Left lung (tissue), 10 donors: ENCODE data around the gene RNF212B. TPM values are rescaled to one million over a fixed set of nuclear protein-coding genes. Genes with fewer than 3 reads are reported as not detected.

Experiments used
- ATAC-seq: fragments of 200-7000 bp; cut with Tn5 transposase; one replicate; pipeline ENCODE4 v1.9.1; 2020; ENCODE audit warnings: moderate library complexity
- DNase-seq, 4 donors: peaks; one replicate each; pipeline ENCODE4 v3.0.0-alpha.2; 2013 to 2020
- H3K27ac ChIP-seq, 2 donors: fragments of 200-600 bp; sonication (generic) in 1 of 2; one replicate each; pipeline versions ENCODE4 v1.5.0 to v1.8.0; 2020 to 2021
- H3K27me3 ChIP-seq, 2 donors: fragments of 200-600 bp; sonication (generic) in 1 of 2; one replicate each; pipeline versions ENCODE4 v1.5.0 to v1.8.0; 2020 to 2021
- H3K36me3 ChIP-seq, 2 donors: fragments of 200-600 bp; sonication (generic) in 1 of 2; one replicate each; pipeline versions ENCODE4 v1.5.0 to v1.8.0; 2020 to 2021
- H3K4me1 ChIP-seq, 2 donors: fragments of 200-600 bp; one replicate each; pipeline ENCODE4 v1.8.0; 2021
- H3K4me3 ChIP-seq, 2 donors: fragments of 200-600 bp; sonication (generic) in 1 of 2; one replicate each; pipeline versions ENCODE4 v1.5.0 to v1.8.0; 2020 to 2021; ENCODE audit warnings: mild to moderate bottlenecking in 1 of 2
- H3K9me3 ChIP-seq, 2 donors: fragments of 200-600 bp; sonication (generic) in 1 of 2; one replicate each; pipeline versions ENCODE4 v1.5.0 to v1.8.0; 2020 to 2021
- CTCF ChIP-seq, 2 donors: fragments of 200-600 bp; sonication (generic) in 1 of 2; IDR thresholded peaks; one replicate each; pipeline versions ENCODE4 v1.5.0 to v1.8.0; 2021; ENCODE audit warnings: antibody characterized with exemption in 2 of 2
- intact Hi-C, 2 donors: fragments of 100-400 bp; cut with DNase I; formaldehyde crosslinking; loops; one replicate each; pipeline versions ENCODE4 v1.11.2 to v1.14.2; 2022
- polyA plus RNA-seq, 6 donors: library from polyadenylated mRNA; unstranded; fragments of 120-200 nt; gene quantifications; one replicate each; pipeline ENCODE4 v1.2.1, GENCODE V29; 2013; ENCODE audit not compliant: insufficient read length in 6 of 6
- total RNA-seq, 2 donors: library from RNA; stranded (reverse); fragmentation: NEBNext Ultra II Directional; extraction: Animal tissue kit (Norgen Biotek cat#: 25700); gene quantifications; one replicate each; pipeline ENCODE4 v1.2.1, GENCODE V29; 2021
- donor health status: DM: no; HTN: yes; CAD: no.
- donor health status: DM: no; HTN: no; CAD: no.

Gene RNF212B
- total and polyA plus RNA-seq, 8 donors = 0.47 to 0.94 (median 0.74) TPM; not detected in 2

DNA sequence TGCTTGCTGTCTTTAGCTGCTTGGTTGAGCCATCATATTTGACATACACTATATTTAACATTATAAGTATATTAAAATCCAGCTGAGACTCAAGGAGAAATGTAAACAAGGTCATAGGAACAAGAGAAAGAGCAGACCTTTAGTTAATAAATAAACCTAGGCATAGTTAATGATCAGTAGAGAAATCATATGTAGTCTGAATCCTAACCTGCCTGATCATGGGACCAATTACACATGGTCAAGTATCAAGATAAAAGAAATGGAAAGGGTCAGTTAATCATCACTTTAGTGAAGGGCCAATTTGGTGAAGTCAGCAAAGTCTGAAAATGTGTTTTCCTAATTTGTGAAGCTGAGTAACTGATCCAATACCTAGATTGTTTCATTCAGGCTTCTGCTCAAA is 7.5 kb downstream of the RNF212B start:
- no peak for ATAC-seq
- Histone ChIP-seq H3K36me3 (no peaks in the 10 kb centered on the region), H3K4me1 (no peaks in the 10 kb centered on the region), H3K27ac (no peak overlapping the region), H3K27me3 (no peaks in the 10 kb centered on the region), H3K4me3 (no peak overlapping the region), H3K9me3 (no peaks in the 10 kb centered on the region)
- intact Hi-C loops = no loop called here
- no peak for TF ChIP-seq CTCF (IDR thresholded peaks at IDR 0.05)
- DNase-seq = no peak

DNA sequence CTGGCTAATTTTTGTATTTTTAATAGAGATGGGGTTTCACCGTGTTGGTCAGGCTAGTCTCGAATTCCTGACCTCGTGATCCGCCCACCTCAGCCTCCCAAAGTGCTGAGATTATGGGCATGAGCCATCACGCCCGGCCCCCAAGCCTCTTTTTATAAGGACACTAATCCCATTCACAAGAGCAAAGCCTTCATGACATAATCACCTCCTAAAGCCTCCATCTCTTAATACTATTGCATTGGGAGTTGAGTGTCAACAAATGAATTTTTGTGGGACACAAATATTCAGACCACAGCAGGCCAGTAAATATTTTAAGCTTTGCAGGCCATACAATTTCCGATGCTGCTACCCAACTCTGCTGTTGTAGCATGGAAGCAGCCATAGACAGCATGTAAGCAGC is 10.9 kb downstream of the RNF212B start:
- no peak for TF ChIP-seq CTCF (IDR thresholded peaks at IDR 0.05)
- no peaks in the 10 kb centered on the region for H3K36me3 ChIP-seq
- intact Hi-C loops = no loop called here

GRCh38 chr14:23249824-23250223 is 12.1 kb downstream of the RNF212B start:
- Histone ChIP-seq H3K27ac (no peak overlapping the region), H3K4me3 (no peak overlapping the region), H3K36me3 (no peaks in the 10 kb centered on the region), H3K9me3 (no peaks in the 10 kb centered on the region), H3K27me3 (no peaks in the 10 kb centered on the region), H3K4me1 (no peaks in the 10 kb centered on the region)
- TF ChIP-seq CTCF (IDR thresholded peaks at IDR 0.05) = no peak
- DNase-seq = no peak
- ATAC-seq = no peak
- intact Hi-C loops = no loop called here

More for the DNA sequence above, 10.9 kb downstream of the RNF212B start:
- DNase-seq (no peak), ATAC-seq (no peak)
- H3K27me3 ChIP-seq = no peaks in the 10 kb centered on the region
- no peaks in the 10 kb centered on the region for H3K4me1 ChIP-seq
- no peak overlapping the region for H3K4me3 ChIP-seq
- no peaks in the 10 kb centered on the region for H3K9me3 ChIP-seq
- no peak overlapping the region for H3K27ac ChIP-seq

- no peak for DNase-seq
- no peaks in the 10 kb centered on the region for H3K9me3 ChIP-seq
- H3K4me3 ChIP-seq = no peak overlapping the region
- intact Hi-C loops = no loop called here
- TF ChIP-seq CTCF (IDR thresholded peaks at IDR 0.05) = no peak
- H3K36me3 ChIP-seq = no peaks in the 10 kb centered on the region
- no peak for ATAC-seq
- H3K4me1 ChIP-seq = no peaks in the 10 kb centered on the region
- H3K27ac ChIP-seq = no peak overlapping the region
- H3K27me3 ChIP-seq = no peaks in the 10 kb centered on the region
Measured at GRCh38 chr14:23252006-23252405, 14.3 kb downstream of the RNF212B start.

DNA sequence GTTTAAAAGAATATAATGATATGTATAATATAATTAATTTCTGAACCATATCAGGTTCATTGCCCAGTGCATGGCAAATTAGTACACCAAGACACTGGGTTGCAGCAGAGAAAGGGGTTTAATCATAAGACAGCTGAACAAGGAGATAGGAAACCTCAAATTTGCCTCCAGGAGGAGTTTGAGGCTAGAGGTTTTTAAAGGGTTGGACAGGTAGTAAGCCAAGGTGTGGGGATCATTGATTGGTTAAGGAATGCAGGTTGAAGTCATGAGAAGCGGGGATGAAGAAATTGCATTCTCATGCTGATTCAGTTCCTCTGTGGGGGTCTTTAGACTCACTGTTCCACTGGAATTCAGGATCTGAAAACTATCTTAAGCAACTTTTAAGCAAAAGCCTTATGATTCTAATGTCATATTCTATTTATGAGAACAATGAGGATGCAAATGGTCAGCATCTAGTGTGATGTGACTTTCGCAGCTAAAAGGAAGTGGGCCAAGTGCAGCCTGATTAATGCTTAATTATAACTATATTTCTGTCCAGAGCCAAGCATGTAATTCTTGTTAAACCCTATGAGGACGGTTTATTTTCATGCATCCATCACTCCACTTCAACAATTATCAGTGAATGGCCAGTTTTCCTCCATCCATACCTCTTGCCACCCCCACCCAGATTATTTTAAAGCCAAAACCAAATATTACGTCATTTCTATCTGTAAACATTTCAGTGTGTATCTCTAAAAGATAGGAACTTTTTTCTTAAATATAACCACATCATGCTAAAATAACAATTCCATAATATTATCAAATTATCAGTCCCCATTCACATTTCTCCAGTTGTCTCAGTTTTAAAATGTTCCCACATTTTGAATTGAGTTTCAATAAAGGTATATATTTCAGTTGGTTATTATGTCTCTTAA is 14.9 kb downstream of the RNF212B start:
- Histone ChIP-seq H3K27me3 (no peaks in the 10 kb centered on the region), H3K4me3 (no peak overlapping the region), H3K4me1 (no peaks in the 10 kb centered on the region), H3K36me3 (no peaks in the 10 kb centered on the region), H3K9me3 (no peaks in the 10 kb centered on the region), H3K27ac (no peak overlapping the region)
- no peak for ATAC-seq
- TF ChIP-seq CTCF (IDR thresholded peaks at IDR 0.05) = no peak
- DNase-seq = no peak
- intact Hi-C loops = no loop called here
